ENCODE measurements around the gene CLCN4.

Gene CLCN4

DNA sequence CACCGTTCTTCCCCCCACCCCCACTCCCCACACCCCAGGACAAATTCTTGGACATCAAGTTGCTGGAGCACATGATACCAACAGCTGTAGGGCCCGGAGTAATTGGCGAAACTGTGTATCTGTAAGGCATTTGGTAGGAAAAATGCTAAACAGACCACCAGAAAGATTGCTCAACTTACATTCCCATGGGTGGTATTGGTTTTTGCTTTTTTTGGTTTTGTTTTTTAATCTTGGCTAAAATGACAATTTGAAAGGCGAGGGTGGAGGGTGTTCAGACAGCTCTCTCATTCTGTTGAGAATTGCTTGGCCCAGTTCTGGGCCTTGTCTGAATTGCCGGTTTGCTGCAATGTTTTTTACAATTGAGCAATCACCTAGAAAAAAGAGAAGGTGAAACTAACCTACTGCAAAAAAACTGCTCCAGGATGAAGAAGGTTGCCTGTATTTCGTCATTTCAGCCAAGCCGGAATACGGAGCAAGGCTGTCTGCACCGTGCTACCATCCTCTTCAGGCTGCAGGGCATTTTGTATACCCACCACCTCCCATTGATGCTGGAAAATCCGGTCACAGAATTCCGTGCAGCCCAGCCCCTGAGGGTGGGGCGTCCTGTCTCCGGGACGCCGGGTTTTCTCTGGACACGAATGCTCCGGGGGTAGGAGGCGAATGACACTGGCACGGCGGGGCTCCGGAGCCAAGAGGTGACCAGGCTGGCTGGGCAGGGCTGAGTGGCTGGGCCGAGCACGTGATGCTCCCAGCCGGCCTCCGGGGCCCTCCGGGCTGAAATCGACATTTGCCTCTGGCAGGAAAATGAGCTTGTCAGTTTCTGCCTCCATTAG, at the start of gene CLCN4:
CLCN4 (plus strand) TSS at position 777 of the 833 bp plus-strand sequence. CDS start 28,058 bp downstream, outside the sequence.
- H3K27me3 Mint-ChIP-seq: peaks cover 49% of the 10 kb centered on the region

DNA sequence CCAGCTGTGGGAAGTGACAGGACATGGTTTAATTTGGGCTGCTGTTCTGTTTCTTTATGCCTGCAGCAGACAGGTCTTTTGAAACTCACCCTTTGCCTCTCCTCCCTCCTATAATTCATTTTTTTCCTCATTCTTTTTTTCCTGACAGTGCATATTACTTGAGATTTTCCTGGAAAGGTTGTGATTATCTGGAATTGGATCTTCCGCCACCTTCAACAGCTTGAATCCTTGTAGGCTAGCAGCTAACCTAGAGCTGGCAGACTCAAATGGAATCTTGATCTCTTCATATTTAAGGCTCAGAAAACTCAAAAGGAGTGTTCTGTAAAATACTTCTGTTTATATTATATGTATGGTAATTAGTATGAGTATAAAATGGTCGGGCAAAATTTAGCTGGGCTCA, 49.3 kb upstream of the CLCN4 start:
- Mint-ChIP-seq H3K27me3 (no peaks in the 10 kb centered on the region), H3K9me3 (no peaks in the 10 kb centered on the region), H3K36me3 (ENCODE audit: insufficient read depth) (peaks cover 5% of the 10 kb centered on the region), H3K4me3 (no peak overlapping the region), H3K27ac (ENCODE audit: low read depth) (no peak overlapping the region), H3K4me1 (peaks cover 15% of the 10 kb centered on the region)
- DNase-seq (ENCODE audit: low spot score in 2 of 2) (no peak), ATAC-seq (replicated peaks; ENCODE audit: extremely low read depth, poor library complexity, severe bottlenecking) (no peak)

More for the DNA sequence above, at the start of gene CLCN4:
- Mint-ChIP-seq H3K36me3 (ENCODE audit: insufficient read depth) (no peaks in the 10 kb centered on the region), H3K9me3 (no peaks in the 10 kb centered on the region), H3K4me1 (no peaks in the 10 kb centered on the region), H3K4me3 (no peak within 1 kb of the TSS), H3K27ac (ENCODE audit: low read depth) (no peak within 1 kb of the TSS)
- DNase-seq (ENCODE audit: low spot score in 2 of 2) (no peak), ATAC-seq (replicated peaks; ENCODE audit: extremely low read depth, poor library complexity, severe bottlenecking) (no peak)

- no peaks in the 10 kb centered on the region for H3K9me3 Mint-ChIP-seq
- H3K36me3 Mint-ChIP-seq (ENCODE audit: insufficient read depth): peaks cover 5% of the 10 kb centered on the region
- no peak for DNase-seq (ENCODE audit: low spot score in 2 of 2)
- ATAC-seq (replicated peaks; ENCODE audit: extremely low read depth, poor library complexity, severe bottlenecking): no peak
- peaks cover 15% of the 10 kb centered on the region for H3K4me1 Mint-ChIP-seq
- no peak overlapping the region for H3K27ac Mint-ChIP-seq (ENCODE audit: low read depth)
- H3K4me3 Mint-ChIP-seq: no peak overlapping the region
- H3K27me3 Mint-ChIP-seq: no peaks in the 10 kb centered on the region
Measured at GRCh38 chrX:10108288-10108687, 48.5 kb upstream of the CLCN4 start.

GRCh38 chrX:10109695-10110094, 47.1 kb upstream of the CLCN4 start:
- Mint-ChIP-seq H3K27ac (ENCODE audit: low read depth) (no peak overlapping the region), H3K9me3 (no peaks in the 10 kb centered on the region), H3K27me3 (no peaks in the 10 kb centered on the region), H3K36me3 (ENCODE audit: insufficient read depth) (peaks cover 5% of the 10 kb centered on the region), H3K4me3 (no peak overlapping the region), H3K4me1 (peaks cover 15% of the 10 kb centered on the region)
- ATAC-seq (replicated peaks; ENCODE audit: extremely low read depth, poor library complexity, severe bottlenecking) (no peak), DNase-seq (ENCODE audit: low spot score in 2 of 2) (no peak)

DNA sequence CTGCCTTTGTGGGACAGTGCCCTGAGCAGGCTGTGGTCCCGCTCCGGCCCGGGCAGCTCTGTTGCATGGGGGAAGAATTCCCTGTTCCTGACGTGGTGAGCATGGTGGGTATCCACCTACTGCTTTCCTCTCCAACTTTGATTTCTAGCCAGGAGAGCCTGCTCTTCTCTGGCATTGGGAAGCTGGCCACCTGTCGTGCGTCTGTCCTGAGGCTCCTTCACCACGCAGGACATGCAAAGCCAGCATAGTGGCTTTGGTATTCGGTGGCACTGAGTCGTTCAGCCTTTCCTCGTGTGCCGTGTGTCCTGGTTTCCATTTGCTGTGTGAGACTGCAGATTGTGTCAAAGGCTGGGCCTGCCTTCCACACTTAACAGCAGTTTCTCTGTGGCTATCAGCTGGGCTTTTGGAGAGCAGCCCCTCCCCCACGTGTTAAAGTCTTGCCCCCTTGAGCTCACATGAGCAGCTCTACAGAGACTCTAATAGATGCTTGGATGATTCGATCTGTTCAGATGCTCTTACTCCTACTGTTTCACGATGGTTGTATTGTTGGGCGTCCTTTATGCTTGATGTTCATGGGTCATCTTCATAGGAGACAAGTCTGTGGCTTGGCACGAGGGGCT, 46.3 kb upstream of the CLCN4 start:
- Mint-ChIP-seq H3K4me1 (peaks cover 15% of the 10 kb centered on the region), H3K36me3 (ENCODE audit: insufficient read depth) (peaks cover 5% of the 10 kb centered on the region), H3K4me3 (peak overlapping the region; percentile 59), H3K27ac (ENCODE audit: low read depth) (peak overlapping the region; percentile 88), H3K27me3 (no peaks in the 10 kb centered on the region), H3K9me3 (no peaks in the 10 kb centered on the region)
- ATAC-seq (replicated peaks; ENCODE audit: extremely low read depth, poor library complexity, severe bottlenecking): no peak
- no peak for DNase-seq (ENCODE audit: low spot score in 2 of 2)

DNA sequence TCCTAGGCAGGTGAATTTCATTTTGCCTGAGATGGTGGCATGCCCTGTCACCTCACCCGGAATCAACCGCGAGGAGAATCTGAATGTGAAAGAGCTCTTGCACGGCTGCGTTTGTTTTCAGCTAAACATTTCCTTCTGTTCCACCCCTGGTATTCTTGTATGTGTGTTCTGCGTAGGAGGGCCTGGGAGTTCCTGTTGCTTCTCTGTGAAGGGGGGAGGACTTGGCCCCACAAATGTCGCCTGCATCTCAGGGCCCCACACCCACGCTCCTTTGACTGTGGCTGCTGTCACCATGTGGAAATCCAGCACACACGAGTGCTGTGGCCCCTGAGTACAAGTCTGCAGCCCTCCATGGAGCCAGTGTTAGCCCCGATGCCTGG, 45.8 kb upstream of the CLCN4 start:
- peak; percentile 64 for ATAC-seq (replicated peaks; ENCODE audit: extremely low read depth, poor library complexity, severe bottlenecking)
- Mint-ChIP-seq H3K36me3 (ENCODE audit: insufficient read depth) (peaks cover 5% of the 10 kb centered on the region), H3K27ac (ENCODE audit: low read depth) (peak overlapping the region; percentile 88), H3K4me1 (peaks cover 15% of the 10 kb centered on the region), H3K27me3 (no peaks in the 10 kb centered on the region), H3K4me3 (peak overlapping the region; percentile 59), H3K9me3 (no peaks in the 10 kb centered on the region)
- DNase-seq (ENCODE audit: low spot score in 2 of 2): peak in 1 of 2 donors; percentile 17

GRCh38 chrX:10111364-10112148, 45.2 kb upstream of the CLCN4 start:
- H3K4me3 Mint-ChIP-seq: no peak overlapping the region
- H3K27ac Mint-ChIP-seq (ENCODE audit: low read depth): peak overlapping the region; percentile 78
- DNase-seq (ENCODE audit: low spot score in 2 of 2) (peak; percentile 18 to 31), ATAC-seq (replicated peaks; ENCODE audit: extremely low read depth, poor library complexity, severe bottlenecking) (peak; percentile 65)
- no peaks in the 10 kb centered on the region for H3K9me3 Mint-ChIP-seq
- no peaks in the 10 kb centered on the region for H3K27me3 Mint-ChIP-seq
- peaks cover 5% of the 10 kb centered on the region for H3K36me3 Mint-ChIP-seq (ENCODE audit: insufficient read depth)
- H3K4me1 Mint-ChIP-seq: peaks cover 15% of the 10 kb centered on the region

DNA sequence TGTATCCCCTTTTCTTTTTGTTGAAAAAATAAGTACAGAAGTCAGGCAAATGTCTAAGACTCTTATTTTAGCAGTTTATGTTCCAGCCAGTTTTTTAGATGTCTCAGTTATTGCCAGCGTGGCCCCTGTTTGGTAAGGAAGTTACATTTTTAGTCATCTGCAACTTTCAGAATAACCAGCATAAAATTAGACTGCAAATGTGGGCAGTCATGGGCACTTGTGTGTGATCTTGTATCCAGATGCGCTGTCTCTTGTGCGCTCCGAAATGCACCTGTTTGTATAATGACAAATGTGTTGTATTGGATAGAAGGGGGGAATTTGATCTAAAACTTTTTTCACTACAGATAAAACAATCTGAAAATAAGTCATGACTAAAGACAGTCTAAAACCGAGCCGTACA, 44.3 kb upstream of the CLCN4 start:
- no peaks in the 10 kb centered on the region for H3K9me3 Mint-ChIP-seq
- DNase-seq (ENCODE audit: low spot score in 2 of 2) (no peak), ATAC-seq (replicated peaks; ENCODE audit: extremely low read depth, poor library complexity, severe bottlenecking) (no peak)
- H3K4me3 Mint-ChIP-seq: no peak overlapping the region
- peaks cover 15% of the 10 kb centered on the region for H3K4me1 Mint-ChIP-seq
- H3K27ac Mint-ChIP-seq (ENCODE audit: low read depth): no peak overlapping the region
- peaks cover 5% of the 10 kb centered on the region for H3K36me3 Mint-ChIP-seq (ENCODE audit: insufficient read depth)
- no peaks in the 10 kb centered on the region for H3K27me3 Mint-ChIP-seq

DNA sequence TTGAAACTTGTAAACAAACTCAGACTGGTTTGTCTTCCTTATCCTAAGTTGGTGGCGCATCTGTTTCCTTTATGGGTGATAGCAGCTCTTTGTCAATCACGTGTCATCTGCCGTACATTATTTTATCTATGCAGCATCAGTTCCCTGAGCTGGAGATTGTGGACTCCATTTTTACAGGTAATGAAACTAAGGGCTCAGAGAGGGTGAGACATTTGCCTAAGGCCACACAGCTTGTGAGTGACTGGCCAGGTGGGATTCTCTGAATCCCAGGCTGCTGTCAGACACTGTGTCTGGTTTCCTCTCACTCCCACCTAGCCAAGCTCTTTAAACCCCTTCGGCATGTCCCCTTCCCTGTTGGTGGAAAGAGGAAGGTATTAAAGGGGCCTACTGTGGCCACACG, 41.7 kb upstream of the CLCN4 start:
- Mint-ChIP-seq H3K36me3 (ENCODE audit: insufficient read depth) (peaks cover 17% of the 10 kb centered on the region), H3K4me3 (no peak overlapping the region), H3K27me3 (no peaks in the 10 kb centered on the region), H3K27ac (ENCODE audit: low read depth) (no peak overlapping the region), H3K4me1 (peaks cover 10% of the 10 kb centered on the region), H3K9me3 (no peaks in the 10 kb centered on the region)
- ATAC-seq (replicated peaks; ENCODE audit: extremely low read depth, poor library complexity, severe bottlenecking): no peak
- no peak for DNase-seq (ENCODE audit: low spot score in 2 of 2)

DNA sequence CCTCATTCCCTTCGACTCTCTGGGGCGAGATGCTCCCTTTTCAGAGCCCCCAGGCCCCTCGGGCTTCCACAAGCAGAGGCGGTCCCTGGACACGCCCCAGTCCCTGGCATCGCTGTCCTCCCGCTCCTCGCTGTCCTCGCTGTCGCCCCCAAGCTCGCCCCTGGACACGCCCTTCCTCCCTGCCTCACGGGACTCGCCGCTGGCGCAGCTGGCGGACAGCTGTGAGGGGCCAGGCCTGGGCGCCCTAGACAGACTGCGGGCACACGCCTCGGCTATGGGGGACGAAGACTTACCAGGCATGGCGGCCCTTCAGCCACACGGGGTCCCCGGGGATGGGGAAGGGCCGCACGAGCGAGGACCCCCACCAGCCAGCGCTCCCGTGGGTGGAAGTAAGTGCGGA, 39.5 kb upstream of the CLCN4 start:
- no peak for DNase-seq (ENCODE audit: low spot score in 2 of 2)

DNA sequence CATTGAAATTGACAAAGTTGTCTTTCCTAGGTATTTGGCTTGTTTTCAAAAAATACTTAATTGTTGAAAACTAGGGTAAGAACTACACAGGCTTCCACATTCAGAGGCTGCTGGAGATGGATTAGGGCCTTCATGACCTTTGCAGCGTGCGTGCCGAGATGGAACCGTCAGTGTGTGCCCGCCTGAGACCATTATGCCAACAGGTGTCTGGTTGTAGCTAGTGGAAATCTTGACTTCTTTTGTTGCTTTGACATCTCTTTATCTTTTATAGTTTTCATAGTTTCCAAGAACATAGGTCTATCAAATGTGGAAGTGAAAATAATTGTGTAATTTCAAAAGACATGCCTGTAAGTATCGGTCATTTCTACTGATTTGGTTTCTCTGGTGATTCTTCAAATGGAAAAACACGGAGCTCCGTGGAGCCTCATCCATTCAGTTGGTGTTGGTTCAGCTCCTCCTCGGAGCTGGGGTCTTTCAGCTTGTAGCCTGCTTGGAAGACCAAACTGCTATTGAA, 38.9 kb upstream of the CLCN4 start:
- H3K27me3 Mint-ChIP-seq: no peaks in the 10 kb centered on the region
- H3K27ac Mint-ChIP-seq (ENCODE audit: low read depth): no peak overlapping the region
- H3K36me3 Mint-ChIP-seq (ENCODE audit: insufficient read depth): peaks cover 16% of the 10 kb centered on the region
- DNase-seq (ENCODE audit: low spot score in 2 of 2) (no peak), ATAC-seq (replicated peaks; ENCODE audit: extremely low read depth, poor library complexity, severe bottlenecking) (no peak)
- peaks cover 5% of the 10 kb centered on the region for H3K4me1 Mint-ChIP-seq
- H3K4me3 Mint-ChIP-seq: no peak overlapping the region
- H3K9me3 Mint-ChIP-seq: no peaks in the 10 kb centered on the region

More for the DNA sequence above, 39.5 kb upstream of the CLCN4 start:
- ATAC-seq (replicated peaks; ENCODE audit: extremely low read depth, poor library complexity, severe bottlenecking): no peak
- no peak overlapping the region for H3K27ac Mint-ChIP-seq (ENCODE audit: low read depth)
- H3K4me1 Mint-ChIP-seq: peaks cover 5% of the 10 kb centered on the region
- H3K4me3 Mint-ChIP-seq: no peak overlapping the region
- no peaks in the 10 kb centered on the region for H3K9me3 Mint-ChIP-seq
- no peaks in the 10 kb centered on the region for H3K27me3 Mint-ChIP-seq
- peaks cover 16% of the 10 kb centered on the region for H3K36me3 Mint-ChIP-seq (ENCODE audit: insufficient read depth)

GRCh38 chrX:10118530-10118929, 38.2 kb upstream of the CLCN4 start:
- ATAC-seq (replicated peaks; ENCODE audit: extremely low read depth, poor library complexity, severe bottlenecking): no peak
- no peak overlapping the region for H3K27ac Mint-ChIP-seq (ENCODE audit: low read depth)

More at GRCh38 chrX:10118530-10118929, 38.2 kb upstream of the CLCN4 start:
- Mint-ChIP-seq H3K4me3 (no peak overlapping the region), H3K36me3 (ENCODE audit: insufficient read depth) (peaks cover 16% of the 10 kb centered on the region), H3K9me3 (no peaks in the 10 kb centered on the region), H3K4me1 (peaks cover 5% of the 10 kb centered on the region), H3K27me3 (no peaks in the 10 kb centered on the region)
- DNase-seq (ENCODE audit: low spot score in 2 of 2): no peak
